Uterus (tissue), 4 donors: Measurements from ENCODE around the gene SLC22A12. TPM values are rescaled to one million over a fixed set of nuclear protein-coding genes. Genes with fewer than 3 reads are reported as not detected.
A peak's percentile ranks its signal among the peaks of the same experiment; 100 is the strongest.

Source experiments
- DNase-seq, 2 donors: peaks; one replicate each; pipeline ENCODE4 v3.0.0-alpha.2; 2019 to 2020
- H3K27ac ChIP-seq, 2 donors: fragments of 200-600 bp; sonication (generic); 1 replicate in 1 of 2; 2 replicates in 1 of 2; pipeline ENCODE4 v1.5.1; 2016 to 2018
- H3K27me3 ChIP-seq, 2 donors: fragments of 200-600 bp; sonication (generic); one replicate each; pipeline ENCODE4 v1.5.1; 2018 to 2019; ENCODE audit warnings: control low read depth in 1 of 2
- H3K36me3 ChIP-seq, 2 donors: fragments of 200-600 bp; sonication (generic); one replicate each; pipeline ENCODE4 v1.5.1; 2019; ENCODE audit warnings: control low read depth in 1 of 2
- H3K4me1 ChIP-seq, 2 donors: fragments of 200-600 bp; sonication (generic); one replicate each; pipeline ENCODE4 v1.5.1; 2018 to 2019; ENCODE audit warnings: control low read depth in 1 of 2
- H3K4me3 ChIP-seq, 2 donors: fragments of 200-600 bp; sonication (generic); 1 replicate in 1 of 2; 2 replicates in 1 of 2; pipeline ENCODE4 v1.5.1; 2018 to 2019; ENCODE audit warnings: mild to moderate bottlenecking in 1 of 2
- H3K9me3 ChIP-seq, 2 donors: fragments of 200-600 bp; sonication (generic); one replicate each; pipeline ENCODE4 v1.5.1; 2019; ENCODE audit warnings: control low read depth in 1 of 2
- POLR2A ChIP-seq, 2 donors: fragments of 450-650 bp; IDR thresholded peaks; one replicate each; pipeline ENCODE4 v1.6.1; 2016; ENCODE audit warnings: antibody characterized with exemption in 2 of 2, mild to moderate bottlenecking in 1 of 2, moderate library complexity in 1 of 2
- intact Hi-C: fragments of 100-400 bp; cut with DNase I; formaldehyde crosslinking; loops from one replicate; pipeline ENCODE4 v1.15.1; 2023; ENCODE audit warnings: low total_unique reads
- total RNA-seq, 4 donors: library from RNA; depleted of rRNA in 3 of 4; stranded (reverse); fragments of >200 nt in 3 of 4; gene quantifications; one replicate each; pipeline versions ENCODE4 v1.1.0 to v1.2.4, GENCODE V29; 2014 to 2023
- TF ChIP-seq, protein P1 (sequence below), 4 experiments: fragments of 200-600 bp in 2 of 4; fragments of 450-650 bp in 2 of 4; sonication (generic) in 2 of 4; IDR thresholded peaks; one replicate each; pipeline ENCODE4 v1.5.1; 2016 to 2019; ENCODE audit warnings: antibody characterized with exemption in 4 of 4, mild to moderate bottlenecking in 2 of 4, moderate library complexity in 1 of 4
- donor health status: DM: yes; HTN: yes; CAD: no.

SLC22A12 gene
- total RNA-seq, 4 donors from 2014 or later: not detected

- H3K27ac ChIP-seq: no peak overlapping the region
- DNase-seq: no peak
- no peaks in the 10 kb centered on the region for H3K27me3 ChIP-seq
- no peaks in the 10 kb centered on the region for H3K36me3 ChIP-seq
- H3K4me3 ChIP-seq: no peak overlapping the region
- no peaks in the 10 kb centered on the region for H3K4me1 ChIP-seq
- intact Hi-C loops: no loop called here
- H3K9me3 ChIP-seq: no peaks in the 10 kb centered on the region
- TF ChIP-seq, protein P1, sequence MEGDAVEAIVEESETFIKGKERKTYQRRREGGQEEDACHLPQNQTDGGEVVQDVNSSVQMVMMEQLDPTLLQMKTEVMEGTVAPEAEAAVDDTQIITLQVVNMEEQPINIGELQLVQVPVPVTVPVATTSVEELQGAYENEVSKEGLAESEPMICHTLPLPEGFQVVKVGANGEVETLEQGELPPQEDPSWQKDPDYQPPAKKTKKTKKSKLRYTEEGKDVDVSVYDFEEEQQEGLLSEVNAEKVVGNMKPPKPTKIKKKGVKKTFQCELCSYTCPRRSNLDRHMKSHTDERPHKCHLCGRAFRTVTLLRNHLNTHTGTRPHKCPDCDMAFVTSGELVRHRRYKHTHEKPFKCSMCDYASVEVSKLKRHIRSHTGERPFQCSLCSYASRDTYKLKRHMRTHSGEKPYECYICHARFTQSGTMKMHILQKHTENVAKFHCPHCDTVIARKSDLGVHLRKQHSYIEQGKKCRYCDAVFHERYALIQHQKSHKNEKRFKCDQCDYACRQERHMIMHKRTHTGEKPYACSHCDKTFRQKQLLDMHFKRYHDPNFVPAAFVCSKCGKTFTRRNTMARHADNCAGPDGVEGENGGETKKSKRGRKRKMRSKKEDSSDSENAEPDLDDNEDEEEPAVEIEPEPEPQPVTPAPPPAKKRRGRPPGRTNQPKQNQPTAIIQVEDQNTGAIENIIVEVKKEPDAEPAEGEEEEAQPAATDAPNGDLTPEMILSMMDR (IDR thresholded peaks at IDR 0.05): no peak
- TF ChIP-seq POLR2A (IDR thresholded peaks at IDR 0.05): no peak
Measured at GRCh38 chr11:64546176-64546575, 44.8 kb upstream of the SLC22A12 start.

DNA sequence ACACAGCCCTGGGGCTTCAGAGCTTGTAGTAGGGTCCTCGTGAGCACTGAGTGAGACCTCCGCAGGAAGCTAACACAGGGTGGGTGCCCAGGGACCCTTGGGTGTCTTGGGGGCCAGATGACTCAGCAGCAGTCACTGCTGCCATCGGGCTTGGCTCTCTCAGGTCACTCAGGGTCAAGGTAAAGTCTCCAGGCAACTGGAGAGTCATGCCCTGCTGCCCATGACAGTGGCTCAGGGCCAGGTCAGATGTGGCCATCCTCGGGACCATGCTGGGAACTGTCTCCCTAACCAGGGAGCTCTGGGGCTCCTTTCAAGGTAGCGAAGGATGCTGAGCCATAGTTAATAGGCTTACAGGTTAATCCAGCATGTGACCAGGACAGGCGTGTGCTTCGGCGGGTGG, 44.4 kb upstream of the SLC22A12 start:
- intact Hi-C loops: no loop called here
- Histone ChIP-seq H3K9me3 (no peaks in the 10 kb centered on the region), H3K36me3 (no peaks in the 10 kb centered on the region), H3K27me3 (no peaks in the 10 kb centered on the region), H3K4me3 (no peak overlapping the region), H3K4me1 (no peaks in the 10 kb centered on the region), H3K27ac (no peak overlapping the region)
- no peak for DNase-seq
- no peak for TF ChIP-seq POLR2A (IDR thresholded peaks at IDR 0.05)
- TF ChIP-seq, protein P1 (IDR thresholded peaks at IDR 0.05): no peak

DNA sequence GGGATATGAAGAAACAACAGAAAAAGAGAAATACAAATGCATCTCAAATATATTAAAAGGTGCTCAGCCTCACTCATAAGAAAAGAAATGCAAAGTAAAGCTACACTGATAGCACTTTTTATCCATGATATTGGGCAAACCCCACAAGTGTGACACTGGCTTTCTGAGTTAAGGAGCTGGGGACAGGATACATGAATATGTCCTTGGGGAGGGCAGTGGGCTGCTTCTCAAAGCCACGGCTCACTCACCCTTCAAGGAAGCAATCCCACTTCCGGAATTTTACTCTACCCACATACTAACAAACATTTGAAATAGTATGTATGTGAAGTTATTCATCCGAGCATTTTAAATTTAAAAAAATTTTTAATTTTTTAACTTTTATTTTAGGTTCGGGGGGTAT, 41.1 kb upstream of the SLC22A12 start:
- Histone ChIP-seq H3K27ac (no peak overlapping the region), H3K36me3 (no peaks in the 10 kb centered on the region), H3K27me3 (no peaks in the 10 kb centered on the region), H3K9me3 (no peaks in the 10 kb centered on the region), H3K4me1 (peaks cover 12 to 14% of the 10 kb centered on the region in 2 donors), H3K4me3 (no peak overlapping the region)
- intact Hi-C loops: loop anchor here (5.0 kb wide), 1 partner anchor 102 kb away; no protein-coding TSS in a partner anchor
- TF ChIP-seq, protein P1 (IDR thresholded peaks at IDR 0.05): no peak
- no peak for TF ChIP-seq POLR2A (IDR thresholded peaks at IDR 0.05)
- no peak for DNase-seq

DNA sequence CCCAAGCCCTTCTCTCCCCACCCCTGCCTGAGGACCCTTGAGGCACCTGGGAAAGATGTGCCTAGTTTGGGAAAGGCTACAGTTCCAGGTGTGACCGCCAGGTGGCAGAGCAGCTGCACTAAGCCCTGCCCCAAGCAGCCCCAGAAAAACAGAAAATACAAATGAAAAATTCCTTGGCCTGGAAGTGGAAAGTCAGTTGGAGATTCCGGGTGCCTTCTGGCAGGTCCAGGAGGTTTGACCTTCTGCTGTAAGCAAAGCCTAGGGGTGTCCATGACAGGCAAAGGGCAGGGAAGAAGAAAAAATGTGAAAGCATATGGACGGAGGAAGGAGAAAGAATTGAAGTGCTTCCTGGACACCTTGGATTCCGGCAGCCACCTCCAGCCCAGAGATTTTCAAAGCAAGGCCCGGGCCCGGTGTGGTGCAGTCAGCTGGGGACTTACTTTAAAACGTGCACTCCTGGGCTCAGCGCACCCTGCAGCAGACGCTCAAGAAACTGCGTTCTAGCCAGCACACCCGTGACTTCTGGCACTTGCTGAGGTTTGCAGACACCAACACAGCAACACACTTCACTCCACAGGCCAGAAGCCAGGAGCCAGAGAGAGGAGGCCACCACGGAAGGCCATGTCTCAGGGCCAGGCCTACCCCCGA, 37.3 kb upstream of the SLC22A12 start:
- peak overlapping the region; percentile 88 to 92 for H3K27ac ChIP-seq
- H3K4me3 ChIP-seq: no peak overlapping the region
- peaks cover 12 to 19% of the 10 kb centered on the region in 2 donors for H3K4me1 ChIP-seq
- H3K36me3 ChIP-seq: no peaks in the 10 kb centered on the region
- intact Hi-C loops: loop anchor here (5.0 kb wide), 1 partner anchor 99 kb away; no protein-coding TSS in a partner anchor
- peak in 1 of 2 donors; percentile 5 for TF ChIP-seq POLR2A (IDR thresholded peaks at IDR 0.05)
- TF ChIP-seq, protein P1 (IDR thresholded peaks at IDR 0.05): peak; percentile 94 to 99 (median 96)
- H3K27me3 ChIP-seq: no peaks in the 10 kb centered on the region
- H3K9me3 ChIP-seq: no peaks in the 10 kb centered on the region
- DNase-seq: peak; percentile 72 to 74

DNA sequence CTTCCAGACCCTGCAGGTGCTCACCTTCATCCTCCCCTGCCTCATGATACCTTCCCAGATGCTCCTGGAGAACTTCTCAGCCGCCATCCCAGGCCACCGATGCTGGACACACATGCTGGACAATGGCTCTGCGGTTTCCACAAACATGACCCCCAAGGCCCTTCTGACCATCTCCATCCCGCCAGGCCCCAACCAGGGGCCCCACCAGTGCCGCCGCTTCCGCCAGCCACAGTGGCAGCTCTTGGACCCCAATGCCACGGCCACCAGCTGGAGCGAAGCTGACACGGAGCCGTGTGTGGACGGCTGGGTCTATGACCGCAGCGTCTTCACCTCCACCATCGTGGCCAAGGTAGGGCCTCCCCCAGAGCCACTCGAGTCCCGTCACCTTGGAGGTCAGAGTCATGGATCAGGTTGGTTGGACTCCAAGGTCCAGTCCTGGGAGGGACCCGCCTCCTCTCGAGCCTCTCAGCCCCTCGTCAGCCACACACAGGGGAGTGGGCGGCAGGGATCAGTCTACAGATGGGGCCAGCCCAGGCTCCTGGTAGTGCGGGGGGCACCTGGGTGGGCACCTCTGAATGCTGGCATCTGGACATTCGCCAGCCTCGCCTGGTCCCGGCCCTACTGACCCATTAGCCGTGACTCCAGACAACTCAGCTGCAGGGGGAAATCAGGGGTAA, 34.8 kb upstream of the SLC22A12 start:
- Histone ChIP-seq H3K27ac (peak overlapping the region; percentile 88 to 92), H3K4me3 (no peak overlapping the region), H3K9me3 (no peaks in the 10 kb centered on the region), H3K27me3 (no peaks in the 10 kb centered on the region), H3K36me3 (no peaks in the 10 kb centered on the region), H3K4me1 (peaks cover 12 to 19% of the 10 kb centered on the region in 2 donors)
- TF ChIP-seq POLR2A (IDR thresholded peaks at IDR 0.05): no peak
- TF ChIP-seq, protein P1 (IDR thresholded peaks at IDR 0.05): no peak
- intact Hi-C loops: no loop called here
- DNase-seq: no peak
